GM23338 (cell line): ENCODE measurements around the gene PPARD. TPM values are rescaled to one million over a fixed set of nuclear protein-coding genes. Genes with fewer than 3 reads are reported as not detected.

ENCODE experiments used
- ATAC-seq: fragments of 200-7000 bp; cut with Tn5 transposase; 3 replicates; pipeline ENCODE4 v1.9.1; 2020
- DNase-seq: peaks from one replicate; pipeline ENCODE4 v3.0.0-alpha.2; 2015; ENCODE audit warnings: low spot score
- H2AFZ ChIP-seq: fragments of 200-600 bp; sonication (generic); 2 replicates; pipeline ENCODE4 v1.8.0; 2016; ENCODE audit warnings: antibody characterized with exemption, mild to moderate bottlenecking, moderate library complexity
- H3F3A ChIP-seq: fragments of 200-600 bp; sonication (generic); replicated peaks from 2 replicates; pipeline ENCODE4 v1.8.0; 2017; ENCODE audit warnings: antibody characterized with exemption, mixed run types, low read depth
- H3K27ac ChIP-seq: fragments of 200-600 bp; sonication (generic); 2 replicates; pipeline ENCODE4 v1.6.1; 2016; ENCODE audit warnings: low read depth
- H3K27me3 ChIP-seq: fragments of 200-600 bp; sonication (generic); 2 replicates; pipeline ENCODE4 v1.8.0; 2016; ENCODE audit warnings: mild to moderate bottlenecking, mixed run types, moderate library complexity; ENCODE audit not compliant: insufficient read depth
- H3K36me3 ChIP-seq: fragments of 200-600 bp; sonication (generic); 2 replicates; pipeline ENCODE4 v1.8.0; 2016; ENCODE audit warnings: mild to moderate bottlenecking; ENCODE audit not compliant: insufficient read depth
- H3K4me1 ChIP-seq: fragments of 200-600 bp; sonication (generic); 2 replicates; pipeline ENCODE4 v1.8.0; 2016; ENCODE audit warnings: mild to moderate bottlenecking, moderate library complexity; ENCODE audit not compliant: insufficient read depth
- H3K4me2 ChIP-seq: fragments of 200-600 bp; sonication (generic); 2 replicates; pipeline ENCODE4 v1.7.1; 2017; ENCODE audit warnings: mixed run types
- H3K4me3 ChIP-seq: fragments of 200-600 bp; sonication (generic); 2 replicates; pipeline ENCODE4 v1.6.1; 2016; ENCODE audit warnings: mixed run types
- H3K79me2 ChIP-seq: fragments of 200-600 bp; sonication (generic); replicated peaks from 2 replicates; pipeline ENCODE4 v1.8.0; 2017; ENCODE audit warnings: mild to moderate bottlenecking; ENCODE audit not compliant: insufficient read depth
- H3K9me2 ChIP-seq: fragments of 200-600 bp; sonication (generic); 2 replicates; pipeline ENCODE4 v1.8.0; 2017; ENCODE audit not compliant: insufficient read depth
- H4K20me1 ChIP-seq: fragments of 200-600 bp; sonication (generic); replicated peaks from 2 replicates; pipeline ENCODE4 v1.8.0; 2017; ENCODE audit warnings: mild to moderate bottlenecking; ENCODE audit not compliant: insufficient read depth
- H3K27ac Mint-ChIP-seq: 2 replicates; pipeline ENCODE4 v1.8.0; 2020; ENCODE audit warnings: inconsistent platforms, mild to moderate bottlenecking, moderate library complexity, mixed read lengths
- H3K27me3 Mint-ChIP-seq: 3 replicates; pipeline ENCODE4 v1.8.0; 2022; ENCODE audit warnings: low read depth, mild to moderate bottlenecking, moderate library complexity, mixed read lengths, inconsistent platforms; ENCODE audit not compliant: insufficient read depth, poor library complexity
- H3K36me3 Mint-ChIP-seq: 3 replicates; pipeline ENCODE4 v1.8.0; 2021; ENCODE audit warnings: low read depth, mild to moderate bottlenecking, inconsistent platforms, moderate library complexity, mixed read lengths
- H3K4me1 Mint-ChIP-seq: 3 replicates; pipeline ENCODE4 v1.8.0; 2020; ENCODE audit warnings: mild to moderate bottlenecking, inconsistent platforms, mixed read lengths
- H3K4me3 Mint-ChIP-seq: 3 replicates; pipeline ENCODE4 v1.8.0; 2021; ENCODE audit warnings: moderate library complexity, mild to moderate bottlenecking, inconsistent platforms, mixed read lengths
- H3K9me3 Mint-ChIP-seq: 3 replicates; pipeline ENCODE4 v1.8.0; 2020; ENCODE audit warnings: moderate library complexity, mild to moderate bottlenecking, inconsistent platforms, mixed read lengths
- CREB1 ChIP-seq: fragments of 250-450 bp; sonication (Bioruptor Pico); IDR thresholded peaks from 2 replicates; pipeline ENCODE4 v1.5.0; 2020; ENCODE audit warnings: low read depth, mild to moderate bottlenecking, moderate library complexity
- CTCF ChIP-seq, 2 experiments: fragments of 200-600 bp in 1 of 2; sonication (generic) in 1 of 2; conservative IDR thresholded peaks; 2 replicates each; pipeline versions ENCODE4 v1.5.1 to v1.6.1; 2016 to 2017; ENCODE audit warnings: antibody characterized with exemption in 2 of 2, low read depth in 2 of 2, mild to moderate bottlenecking in 2 of 2, moderate library complexity in 1 of 2
- ETS1 ChIP-seq: IDR thresholded peaks from 2 replicates; pipeline ENCODE4 v1.6.1; 2016; ENCODE audit warnings: antibody characterized with exemption
- EZH2 ChIP-seq: fragments of 200-600 bp; sonication (generic); IDR thresholded peaks from one replicate; pipeline ENCODE4 v1.8.0; 2017; ENCODE audit warnings: antibody characterized with exemption, mild to moderate bottlenecking, low read depth; ENCODE audit not compliant: unreplicated experiment
- EZH2phosphoT487 ChIP-seq: fragments of 200-600 bp; sonication (generic); IDR thresholded peaks from one replicate; pipeline ENCODE4 v1.8.1; 2018; ENCODE audit warnings: antibody characterized with exemption; ENCODE audit not compliant: unreplicated experiment
- JUNB ChIP-seq: IDR thresholded peaks from one replicate; pipeline ENCODE4 v1.6.1; 2016; ENCODE audit warnings: antibody characterized with exemption; ENCODE audit not compliant: unreplicated experiment
- NANOG ChIP-seq: IDR thresholded peaks from 2 replicates; pipeline ENCODE4 v1.6.1; 2016; ENCODE audit warnings: antibody characterized with exemption, borderline replicate concordance
- POLR2AphosphoS5 ChIP-seq: IDR thresholded peaks from 2 replicates; pipeline ENCODE4 v1.6.1; 2016; ENCODE audit warnings: antibody characterized with exemption, low read depth
- REST ChIP-seq: IDR thresholded peaks from one replicate; pipeline ENCODE4 v1.6.1; 2018; ENCODE audit warnings: antibody characterized with exemption; ENCODE audit not compliant: unreplicated experiment
- STAT1 ChIP-seq: IDR thresholded peaks from one replicate; pipeline ENCODE4 v1.6.1; 2016; ENCODE audit warnings: antibody characterized with exemption; ENCODE audit not compliant: unreplicated experiment
- ZNF114 ChIP-seq: fragments of 250-450 bp; sonication (Bioruptor Pico); IDR thresholded peaks from 2 replicates; pipeline ENCODE4 v1.5.0; 2020; ENCODE audit warnings: mild to moderate bottlenecking, moderate library complexity
- ZNF331 ChIP-seq: fragments of 250-450 bp; sonication (Bioruptor Pico); IDR thresholded peaks from 2 replicates; pipeline ENCODE4 v1.5.0; 2020; ENCODE audit warnings: low read depth, mild to moderate bottlenecking, moderate library complexity
- ZNF462 ChIP-seq: fragments of 250-450 bp; sonication (Bioruptor Pico); IDR thresholded peaks from 2 replicates; pipeline ENCODE4 v1.5.0; 2020; ENCODE audit warnings: mild to moderate bottlenecking, moderate library complexity
- polyA plus RNA-seq: library from polyadenylated mRNA; unstranded; fragments of >200 nt; fragmentation: Nextera tagmentation; extraction: Ambion mirVana; gene quantifications from 2 replicates; pipeline ENCODE4 v1.2.1, GENCODE V29; 2016
- total RNA-seq: library from RNA; depleted of rRNA; stranded (reverse); fragments of >200 nt; shearing (Covaris generic); gene quantifications from 2 replicates; pipeline ENCODE4 v1.2.3, GENCODE V29; 2014

The PPARD gene
- total and polyA plus RNA-seq, 2 experiments from 2014 or later: 5.1 to 9.7 TPM

GRCh38 chr6:35468181-35468979, 126.0 kb downstream of the PPARD start, which contains the start of gene RPL10A:
Gene RPL10A, plus strand, starts transcription at chr6:35468401. Its CDS starts 34 bp downstream, at chr6:35468435.
- TF ChIP-seq CTCF (conservative IDR thresholded peaks at IDR 0.05; ENCODE audit: low read depth in 2 of 2) (peak; percentile 87 to 93), CREB1 (CRISPR knock-in tag) (peak; percentile 60), ZNF331 (CRISPR knock-in tag) (no peak), ZNF462 (CRISPR knock-in tag) (no peak), EZH2phosphoT487 (no peak), ZNF114 (CRISPR knock-in tag) (no peak), STAT1 (no peak), EZH2 (no peak), ETS1 (peak; percentile 80), REST (peak; percentile 50), NANOG (no peak), POLR2AphosphoS5 (peak; percentile 100), JUNB (no peak)
- peaks cover 48% of the 10 kb centered on the region for H3K27me3 Mint-ChIP-seq
- H3K4me1 Mint-ChIP-seq: peaks cover 43% of the 10 kb centered on the region
- H3K9me2 ChIP-seq: no peaks in the 10 kb centered on the region
- peak; percentile 83 for ATAC-seq
- peak within 1 kb of the TSS; percentile 95 for H2AFZ ChIP-seq
- peaks cover 40% of the 10 kb centered on the region for H4K20me1 ChIP-seq
- peaks cover 53% of the 10 kb centered on the region for H3F3A ChIP-seq
- peaks cover 5% of the 10 kb centered on the region; the same call in 1 of the 2 replicates for H3K27me3 ChIP-seq
- H3K27ac ChIP-seq: peak within 1 kb of the TSS; percentile 96
- DNase-seq: peak; percentile 98
- peaks cover 25% of the 10 kb centered on the region for H3K4me1 ChIP-seq
- peak within 1 kb of the TSS; percentile 93 for H3K4me3 Mint-ChIP-seq
- peaks cover 38% of the 10 kb centered on the region for H3K36me3 ChIP-seq
- H3K9me3 Mint-ChIP-seq: peaks cover 8% of the 10 kb centered on the region; the same call in 2 of the 3 replicates
- peaks cover 33% of the 10 kb centered on the region for H3K79me2 ChIP-seq
- H3K4me3 ChIP-seq: peak within 1 kb of the TSS; percentile 100
- H3K36me3 Mint-ChIP-seq: peaks cover 79% of the 10 kb centered on the region
- H3K4me2 ChIP-seq: peak within 1 kb of the TSS; percentile 100
- peak within 1 kb of the TSS; percentile 99 for H3K27ac Mint-ChIP-seq
